HG02759 (cell line): ENCODE measurements around the gene MRPL34.

ENCODE experiments used
- ATAC-seq: cut with Tn5 transposase; IDR thresholded peaks from one replicate; pipeline ENCODE4 v1.9.1; 2021; ENCODE audit warnings: mild to moderate bottlenecking, moderate library complexity; ENCODE audit not compliant: unreplicated experiment

MRPL34 gene

GRCh38 chr19:17309198-17309964 lies 3.7 kb downstream of the MRPL34 start, which contains the start of gene DDA1:
Gene DDA1, plus strand, starts transcription at chr19:17309563. Its CDS starts 92 bp downstream, at chr19:17309655.
- peak; percentile 58 for ATAC-seq

- ATAC-seq = no peak
Observed at GRCh38 chr19:17309965-17310461, 4.3 kb downstream of the MRPL34 start.

GRCh38 chr19:17311455-17312188 lies 6.0 kb downstream of the MRPL34 start:
- ATAC-seq = no peak

GRCh38 chr19:17312189-17313113 lies 6.8 kb downstream of the MRPL34 start:
- ATAC-seq = no peak

GRCh38 chr19:17314007-17314593 lies 8.4 kb downstream of the MRPL34 start:
- no peak for ATAC-seq

GRCh38 chr19:17318966-17319365 lies 13.3 kb downstream of the MRPL34 start:
- ATAC-seq = no peak

- no peak for ATAC-seq
Observed at GRCh38 chr19:17319473-17320238, 14.0 kb downstream of the MRPL34 start.

- no peak for ATAC-seq
Observed at GRCh38 chr19:17320435-17320834, 14.8 kb downstream of the MRPL34 start.

GRCh38 chr19:17321655-17322489 lies 16.2 kb downstream of the MRPL34 start:
- no peak for ATAC-seq

GRCh38 chr19:17322854-17323253 lies 17.2 kb downstream of the MRPL34 start:
- no peak for ATAC-seq

GRCh38 chr19:17323300-17323963 lies 17.8 kb downstream of the MRPL34 start:
- ATAC-seq = no peak

- ATAC-seq = no peak
Observed at GRCh38 chr19:17323964-17324332, 18.3 kb downstream of the MRPL34 start.

- no peak for ATAC-seq
Observed at GRCh38 chr19:17324357-17325114, 18.9 kb downstream of the MRPL34 start.

GRCh38 chr19:17325133-17325532 lies 19.5 kb downstream of the MRPL34 start:
- ATAC-seq = no peak

- no peak for ATAC-seq
Observed at GRCh38 chr19:17325881-17326594, 20.4 kb downstream of the MRPL34 start.

- no peak for ATAC-seq
Observed at GRCh38 chr19:17326595-17326966, 20.9 kb downstream of the MRPL34 start.

GRCh38 chr19:17327068-17327653 lies 21.5 kb downstream of the MRPL34 start:
- ATAC-seq = no peak
